CD4-positive, alpha-beta T cell treated with Interferon alpha-2 for 1 hour (primary cell): Measurements from ENCODE around the gene TGIF1.

Source experiments
- DNase-seq, 2 donors: peaks; one replicate each; pipeline ENCODE4 v3.0.0-alpha.2; 2020 to 2022

The TGIF1 gene

GRCh38 chr18:3486512-3486911 lies 36.5 kb downstream of the TGIF1 start:
- no peak for DNase-seq

- DNase-seq: no peak
Observed at GRCh38 chr18:3489462-3489861, 39.5 kb downstream of the TGIF1 start.

- DNase-seq: no peak
Observed at GRCh38 chr18:3491981-3492555, 42.1 kb downstream of the TGIF1 start.

- no peak for DNase-seq
Observed at GRCh38 chr18:3492721-3493120, 42.7 kb downstream of the TGIF1 start.

GRCh38 chr18:3493501-3494244 lies 43.7 kb downstream of the TGIF1 start:
- no peak for DNase-seq

GRCh38 chr18:3494245-3494526 lies 44.2 kb downstream of the TGIF1 start:
- DNase-seq: no peak

GRCh38 chr18:3494569-3494968 lies 44.6 kb downstream of the TGIF1 start:
- DNase-seq: no peak

GRCh38 chr18:3495691-3496430 lies 45.9 kb downstream of the TGIF1 start:
- DNase-seq: peak in 1 of 2 donors; percentile 22

- no peak for DNase-seq
Observed at GRCh38 chr18:3498698-3499471, 48.9 kb downstream of the TGIF1 start.

- DNase-seq: no peak
Observed at GRCh38 chr18:3499501-3499900, 49.5 kb downstream of the TGIF1 start.

GRCh38 chr18:3500016-3500415 lies 50.0 kb downstream of the TGIF1 start:
- DNase-seq: no peak

GRCh38 chr18:3502650-3503049 lies 52.7 kb downstream of the TGIF1 start:
- DNase-seq: no peak

GRCh38 chr18:3504637-3505036 lies 54.7 kb downstream of the TGIF1 start:
- DNase-seq: no peak

GRCh38 chr18:3508576-3509549 lies 58.9 kb downstream of the TGIF1 start:
- DNase-seq: no peak
